ENCODE results near the gene TPGS1.

DNA sequence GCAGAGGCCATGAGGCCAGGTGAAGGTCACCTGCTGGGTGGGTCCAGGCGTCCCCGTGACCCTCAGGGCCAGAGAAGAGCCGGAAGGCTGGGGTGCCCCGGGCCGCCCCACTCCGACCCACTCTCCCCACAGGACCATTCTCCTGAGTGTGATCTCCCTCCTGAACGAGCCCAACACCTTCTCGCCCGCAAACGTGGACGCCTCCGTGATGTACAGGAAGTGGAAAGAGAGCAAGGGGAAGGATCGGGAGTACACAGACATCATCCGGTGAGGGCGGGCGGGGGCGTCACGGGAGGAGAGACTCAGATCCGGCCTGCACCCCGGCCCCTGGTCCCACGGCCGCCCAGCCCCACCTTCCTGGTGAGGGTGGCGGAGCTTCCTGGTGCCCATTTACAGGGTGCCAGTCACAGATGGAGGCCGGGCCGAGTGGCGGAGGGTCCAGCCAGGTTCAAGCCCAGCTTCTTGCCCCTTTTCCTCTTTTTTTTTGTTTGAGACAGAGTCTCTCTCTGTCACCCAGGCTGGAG lies 29.6 kb downstream of the TPGS1 start:
- TF ChIP-seq CTCF (IDR thresholded peaks at IDR 0.05) (no peak), ZFX (IDR thresholded peaks at IDR 0.05; ENCODE audit: borderline replicate concordance) (no peak)

Data from 22Rv1 (cell line).